Measurements from ENCODE around the gene TENT5A.

- TF ChIP-seq CTCF (IDR thresholded peaks at IDR 0.05; ENCODE audit: low read length) (no peak), EZH2phosphoT487 (IDR thresholded peaks at IDR 0.05; ENCODE audit: low read length) (no peak)
These were observed 39.3 kb downstream of the TENT5A start for GRCh38 chr6:81713205-81713604.
